ENCODE measurements around the gene GZMM.

Gene GZMM

DNA sequence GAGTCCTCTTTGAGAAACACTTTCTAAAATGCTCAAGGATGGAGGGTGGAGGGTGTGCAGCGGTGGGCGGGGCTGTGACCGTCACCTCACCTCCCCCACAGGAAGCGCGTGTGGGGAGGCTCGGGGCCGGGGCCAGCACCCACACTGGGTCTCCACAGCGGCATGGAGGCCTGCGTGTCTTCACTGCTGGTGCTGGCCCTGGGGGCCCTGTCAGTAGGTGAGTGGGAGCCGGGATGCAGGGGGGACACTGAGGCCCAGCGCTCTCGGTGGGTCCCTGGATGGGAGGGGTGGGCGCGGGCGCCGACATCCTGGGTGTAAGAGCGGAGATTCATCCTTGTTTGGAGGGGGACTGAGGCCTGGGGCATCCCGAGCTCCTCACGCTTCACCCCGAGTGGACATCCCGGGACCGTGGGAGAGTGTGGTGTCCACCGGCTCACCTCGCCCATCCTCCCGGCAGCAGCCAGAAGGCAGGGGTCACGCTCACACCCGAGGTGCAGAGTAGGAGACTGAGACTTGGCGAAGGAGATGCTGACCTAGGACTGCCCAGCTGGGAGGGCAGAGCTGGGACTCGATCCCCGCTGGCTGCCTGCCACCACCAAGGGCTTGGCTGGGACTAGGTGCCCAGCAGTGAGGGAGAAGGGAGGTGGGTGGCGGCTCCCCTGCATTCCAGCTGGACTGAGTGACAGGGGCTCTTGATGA is at the start of gene GZMM:
TSS of gene GZMM (plus strand) at position 144 of the 699 bp plus-strand sequence. CDS start at position 163, 19 bp downstream.
- DNase-seq (ENCODE audit: low read depth in 3 of 3), result peak; percentile 35 to 72 (median 52)

- no peak for DNase-seq (ENCODE audit: low read depth in 3 of 3)
These were observed 49.4 kb upstream of the GZMM start for GRCh38 chr19:494171-495080.

DNA sequence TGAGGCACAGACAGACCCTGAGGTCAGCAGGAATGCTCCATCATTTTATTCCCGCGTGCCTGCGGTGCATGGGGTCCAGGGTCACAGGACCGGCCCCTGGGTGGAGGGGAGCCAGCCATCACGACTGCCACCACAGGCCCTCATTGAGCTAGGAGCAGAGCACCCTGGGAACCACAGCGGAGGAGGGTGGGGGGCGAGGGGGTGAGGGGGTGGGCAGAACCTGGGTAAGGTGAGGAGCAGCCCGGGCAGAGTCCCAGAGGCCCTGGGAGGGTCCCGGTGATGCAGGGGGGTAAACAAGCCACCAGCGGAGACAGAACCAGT is 48.8 kb upstream of the GZMM start:
- no peak for DNase-seq (ENCODE audit: low read depth in 3 of 3)

GRCh38 chr19:495402-496111 is 48.3 kb upstream of the GZMM start:
- peak in 1 of 3 experiments; percentile 38 for DNase-seq (ENCODE audit: low read depth in 3 of 3)

DNA sequence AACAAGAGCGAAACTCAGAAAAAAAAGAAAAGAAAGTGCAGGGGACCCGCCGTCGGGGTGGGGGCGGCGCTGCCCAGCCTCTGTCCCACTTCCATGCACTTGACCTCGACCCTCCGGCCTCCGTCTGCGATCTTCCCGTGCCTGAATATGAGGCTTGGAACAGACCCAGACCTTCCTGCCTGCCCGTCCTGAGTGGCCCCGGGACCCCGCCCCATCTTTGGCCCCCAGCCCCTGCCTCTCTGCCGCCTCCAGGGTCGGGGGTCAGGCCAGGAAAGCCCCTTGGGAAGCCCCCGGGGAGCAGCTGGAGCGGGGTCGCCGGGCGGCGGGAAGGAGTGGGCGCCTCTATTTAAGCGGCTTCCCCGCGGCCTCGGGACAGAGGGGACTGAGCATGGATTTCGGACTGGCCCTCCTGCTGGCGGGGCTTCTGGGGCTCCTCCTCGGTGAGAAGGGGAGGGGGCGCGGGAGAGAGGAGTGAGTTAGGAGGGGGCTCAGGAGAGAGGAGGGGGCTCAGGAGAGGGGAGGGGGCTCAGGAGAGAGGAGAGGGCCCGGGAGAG is 47.7 kb upstream of the GZMM start, which contains the start of gene MADCAM1:
TSS of gene MADCAM1 (plus strand) at position 375 of the 554 bp plus-strand sequence. CDS start at position 389, 14 bp downstream.
- no peak for DNase-seq (ENCODE audit: low read depth in 3 of 3)

DNA sequence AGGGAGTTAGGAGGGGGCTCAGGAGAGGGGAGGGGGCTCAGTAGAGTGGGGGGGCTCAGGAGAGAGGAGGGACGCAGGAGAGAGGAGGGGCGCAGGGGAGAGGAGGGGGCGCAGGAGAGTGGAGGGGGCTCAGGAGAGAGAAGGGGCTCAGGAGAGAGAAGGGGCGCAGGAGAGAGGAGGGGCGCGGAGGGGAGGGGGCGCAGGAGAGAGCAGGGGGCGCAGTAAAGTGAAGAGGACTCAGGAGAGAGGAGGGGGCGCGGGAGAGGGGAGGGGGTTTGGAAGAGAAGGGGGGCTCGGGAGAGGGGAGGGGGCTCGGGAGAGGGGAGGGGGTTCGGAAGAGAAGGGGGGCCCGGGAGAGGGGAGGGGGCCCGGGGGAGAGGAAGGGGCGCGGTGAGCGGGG is 46.9 kb upstream of the GZMM start:
- DNase-seq (ENCODE audit: low read depth in 3 of 3), result no peak

DNA sequence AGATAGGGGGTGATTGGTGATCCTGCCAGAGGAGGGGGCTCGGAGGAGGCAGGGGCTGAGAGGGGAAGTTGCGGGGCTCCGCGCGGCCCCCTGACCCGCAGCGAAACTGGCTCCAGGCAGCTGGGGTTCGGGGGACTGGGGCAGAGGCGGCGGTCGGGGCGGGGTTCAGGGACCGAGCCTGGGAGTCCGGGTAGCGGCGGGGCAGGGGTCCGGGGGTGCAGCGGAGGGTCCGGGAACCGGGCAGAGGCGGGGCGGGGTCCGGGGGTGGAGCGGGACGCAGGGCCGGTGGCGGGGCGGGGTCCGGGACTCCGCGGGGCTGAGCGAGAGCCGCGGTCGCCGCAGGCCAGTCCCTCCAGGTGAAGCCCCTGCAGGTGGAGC is 46.4 kb upstream of the GZMM start:
- DNase-seq (ENCODE audit: low read depth in 3 of 3), result no peak

DNA sequence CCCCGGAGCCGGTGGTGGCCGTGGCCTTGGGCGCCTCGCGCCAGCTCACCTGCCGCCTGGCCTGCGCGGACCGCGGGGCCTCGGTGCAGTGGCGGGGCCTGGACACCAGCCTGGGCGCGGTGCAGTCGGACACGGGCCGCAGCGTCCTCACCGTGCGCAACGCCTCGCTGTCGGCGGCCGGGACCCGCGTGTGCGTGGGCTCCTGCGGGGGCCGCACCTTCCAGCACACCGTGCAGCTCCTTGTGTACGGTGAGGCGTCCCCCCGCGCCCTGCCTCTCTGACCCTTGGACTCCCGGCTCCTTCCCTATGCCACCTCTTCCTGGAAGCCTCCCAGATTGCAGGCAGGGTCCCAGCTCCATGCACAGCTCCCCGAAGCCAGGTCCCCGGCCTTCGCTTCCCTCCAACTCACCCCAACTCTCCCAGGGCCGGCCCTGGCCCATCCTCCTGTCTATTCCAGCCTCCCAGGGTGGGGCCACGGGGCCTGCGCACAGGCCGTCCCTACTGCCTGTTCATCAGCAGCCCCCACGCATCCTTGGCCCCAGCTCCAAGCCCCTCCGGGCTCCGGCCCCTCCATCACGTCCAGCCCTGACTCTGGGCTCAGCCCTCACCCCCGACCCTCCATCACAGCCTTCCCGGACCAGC is 45.9 kb upstream of the GZMM start:
- no peak for DNase-seq (ENCODE audit: low read depth in 3 of 3)

- DNase-seq (ENCODE audit: low read depth in 3 of 3), result no peak
These were observed 45.4 kb upstream of the GZMM start for GRCh38 chr19:498511-498891.

- no peak for DNase-seq (ENCODE audit: low read depth in 3 of 3)
These were observed 44.8 kb upstream of the GZMM start for GRCh38 chr19:498977-499623.

- no peak for DNase-seq (ENCODE audit: low read depth in 3 of 3)
These were observed 42.2 kb upstream of the GZMM start for GRCh38 chr19:501646-502045.

- DNase-seq (ENCODE audit: low read depth in 3 of 3), result no peak
These were observed 39.2 kb upstream of the GZMM start for GRCh38 chr19:504616-505015.

DNA sequence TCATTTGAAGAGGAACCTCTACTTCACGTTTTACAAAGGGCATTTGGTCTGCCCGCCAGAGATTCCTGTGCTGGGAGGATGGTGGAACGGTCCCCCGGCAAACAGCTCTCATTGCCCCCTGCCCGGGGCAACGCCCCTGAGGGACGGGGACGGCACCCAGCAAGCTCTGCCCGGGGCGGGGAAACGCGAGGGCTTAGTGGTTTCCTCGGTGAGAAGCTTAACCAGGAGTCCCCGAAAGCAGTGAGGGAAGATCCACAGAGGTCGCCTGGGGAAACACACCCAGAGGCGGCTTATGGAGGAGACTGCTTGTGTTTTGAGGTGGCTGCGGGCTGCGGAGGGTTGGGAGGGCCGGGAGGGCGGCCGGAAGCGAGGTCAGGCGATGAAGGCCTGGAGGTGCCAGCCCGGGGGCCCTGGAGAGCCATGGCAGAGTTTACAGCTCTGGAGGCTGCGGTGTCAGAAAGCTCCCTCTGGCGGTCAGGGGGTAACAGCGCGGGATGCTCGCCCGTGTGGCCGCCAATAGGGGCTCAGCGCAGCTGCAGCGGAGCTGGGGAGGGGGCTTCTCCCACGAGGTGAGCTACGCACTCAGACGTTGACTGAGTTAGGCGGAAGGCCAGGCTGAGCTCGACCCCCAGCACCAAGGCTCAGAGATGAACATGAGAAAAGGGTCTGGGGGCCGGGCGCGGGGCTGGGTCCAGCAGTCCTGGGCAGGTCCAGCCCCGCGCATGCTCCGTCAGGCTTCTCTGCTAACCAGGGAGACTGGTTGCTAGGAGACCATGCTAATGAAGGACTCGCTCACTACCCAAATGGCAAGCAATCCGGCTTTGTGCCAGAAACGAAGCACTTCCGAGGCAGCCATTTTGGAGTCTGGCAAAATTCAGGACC is 37.2 kb upstream of the GZMM start:
- DNase-seq (ENCODE audit: low read depth in 3 of 3), result peak; percentile 84 to 94 (median 90)

DNA sequence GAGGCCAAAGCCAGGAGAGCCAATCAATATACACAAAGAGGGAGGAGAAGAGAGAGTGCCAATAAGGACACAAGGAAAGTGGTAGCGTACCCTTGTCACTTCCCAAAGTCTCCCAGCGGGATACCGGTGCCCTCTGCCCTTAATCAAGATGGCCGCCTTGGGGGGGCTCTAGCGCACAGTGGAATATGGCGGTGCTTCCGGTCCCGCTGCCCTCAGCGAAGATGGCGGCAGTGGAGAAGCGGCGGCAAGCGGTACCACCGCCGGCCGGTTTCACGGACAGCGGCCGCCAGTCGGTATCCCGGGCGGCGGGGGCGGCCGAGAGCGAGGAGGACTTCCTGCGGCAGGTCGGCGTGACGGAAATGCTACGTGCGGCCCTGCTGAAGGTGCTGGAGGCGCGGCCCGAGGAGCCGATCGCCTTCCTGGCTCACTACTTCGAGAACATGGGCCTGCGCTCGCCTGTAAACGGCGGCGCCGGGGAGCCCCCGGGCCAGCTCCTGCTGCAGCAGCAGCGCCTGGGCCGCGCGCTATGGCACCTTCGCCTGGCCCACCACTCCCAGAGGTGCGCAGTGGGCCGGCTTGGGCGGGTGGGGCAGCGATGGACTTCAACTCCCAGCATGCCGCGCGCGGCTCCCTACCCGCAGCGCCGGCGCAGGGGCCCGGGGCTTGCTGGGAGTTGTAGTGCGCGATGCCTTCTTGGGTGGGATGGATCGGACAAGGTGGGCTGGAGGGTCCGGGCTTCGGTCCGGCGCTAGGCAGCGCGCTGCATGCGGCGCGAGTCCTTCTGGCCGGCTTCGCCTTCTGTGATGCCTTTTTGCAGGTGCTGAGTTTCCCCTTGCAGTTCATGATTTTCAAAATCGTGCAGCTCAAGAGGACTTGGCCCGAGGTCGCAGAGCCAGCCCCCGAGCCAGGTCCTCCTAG is 36.3 kb upstream of the GZMM start, which contains the start of gene TPGS1:
TSS of gene TPGS1 (plus strand) at position 212 of the 918 bp plus-strand sequence. CDS start at position 222, 10 bp downstream.
- DNase-seq (ENCODE audit: low read depth in 3 of 3), result peak; percentile 45 to 86 (median 75)

- no peak for DNase-seq (ENCODE audit: low read depth in 3 of 3)
These were observed 35.4 kb upstream of the GZMM start for GRCh38 chr19:508204-509150.

GRCh38 chr19:510606-511100 is 33.2 kb upstream of the GZMM start:
- DNase-seq (ENCODE audit: low read depth in 3 of 3), result peak; percentile 88 to 95 (median 88)

- peak; percentile 40 to 79 (median 59) for DNase-seq (ENCODE audit: low read depth in 3 of 3)
These were observed 32.6 kb upstream of the GZMM start for GRCh38 chr19:511101-511851.
